Heart left ventricle (tissue), 16 donors: ENCODE data around the gene OSBPL9. TPM values are rescaled to one million over a fixed set of nuclear protein-coding genes. Genes with fewer than 3 reads are reported as not detected.
"Not testable (repeated sequence)": the region's sequence is repeated elsewhere in the genome, so short reads cannot be mapped to it uniquely, and the experiment has no call there.

Experiments used
- ATAC-seq, 4 donors: fragments of 200-7000 bp; cut with Tn5 transposase; one replicate each; pipeline ENCODE4 v1.9.1; 2020 to 2022; ENCODE audit warnings: moderate library complexity in 4 of 4, mild to moderate bottlenecking in 3 of 4, moderate number of reproducible peaks in 1 of 4
- DNase-seq, 5 donors: peaks; one replicate each; pipeline ENCODE4 v3.0.0-alpha.2; 2020
- H3K27ac ChIP-seq, 12 donors: fragments of 200-600 bp; sonication (generic) in 4 of 12; one replicate each; pipeline versions ENCODE4 v1.5.0 to v1.8.0; 2016 to 2022; ENCODE audit warnings: mild to moderate bottlenecking in 2 of 12
- H3K27me3 ChIP-seq, 9 donors: fragments of 200-600 bp; sonication (generic) in 2 of 9; one replicate each; pipeline versions ENCODE4 v1.5.1 to v1.8.0; 2016 to 2022; ENCODE audit warnings: mild to moderate bottlenecking in 3 of 9
- H3K36me3 ChIP-seq, 9 donors: fragments of 200-600 bp; sonication (generic) in 2 of 9; one replicate each; pipeline versions ENCODE4 v1.5.0 to v1.8.0; 2018 to 2022; ENCODE audit warnings: mild to moderate bottlenecking in 2 of 9
- H3K4me1 ChIP-seq, 12 donors: fragments of 200-600 bp; sonication (generic) in 4 of 12; one replicate each; pipeline versions ENCODE4 v1.5.0 to v1.8.0; 2016 to 2022; ENCODE audit warnings: mild to moderate bottlenecking in 3 of 12
- H3K4me3 ChIP-seq, 12 donors: fragments of 200-600 bp; sonication (generic) in 4 of 12; one replicate each; pipeline versions ENCODE4 v1.5.0 to v1.8.0; 2017 to 2022; ENCODE audit warnings: mild to moderate bottlenecking in 9 of 12, moderate library complexity in 4 of 12
- H3K9me3 ChIP-seq, 12 donors: fragments of 200-600 bp; sonication (generic) in 4 of 12; one replicate each; pipeline versions ENCODE4 v1.5.0 to v1.8.0; 2016 to 2022; ENCODE audit warnings: mild to moderate bottlenecking in 1 of 12
- POLR2A ChIP-seq, 2 donors: fragments of 450-650 bp; IDR thresholded peaks; one replicate each; pipeline ENCODE4 v1.6.1; 2017; ENCODE audit warnings: antibody characterized with exemption in 2 of 2, mild to moderate bottlenecking in 2 of 2, moderate library complexity in 2 of 2
- WGBS, 4 donors: extraction: QIAGEN DNeasy Blood & Tissue Kit in 2 of 4; methylation state at CpG; one replicate each; pipeline versions ENCODE4 v1.1.5 to v1.1.7; 2013 to 2018; 5-methylcytosine and 5-hydroxymethylcytosine counted together
- intact Hi-C, 10 donors: fragments of 100-400 bp; cut with DNase I; formaldehyde crosslinking; loops; one replicate each; pipeline versions ENCODE4 v1.11.1 to v1.14.2; 2022
- polyA plus RNA-seq, 2 donors: library from polyadenylated mRNA; stranded (reverse); fragments of 200-250 nt; gene quantifications; one replicate each; pipeline ENCODE4 v1.2.3, GENCODE V29; 2013
- total RNA-seq, 9 donors: library from RNA; depleted of rRNA in 2 of 9; stranded (reverse); fragments of >200 nt in 2 of 9; fragmentation: NEBNext Ultra II Directional in 3 of 9; extraction: Animal tissue kit (Norgen Biotek cat#: 25700) in 3 of 9; gene quantifications; one replicate each; pipeline versions ENCODE4 v1.1.0 to v1.2.4, GENCODE V29; 2016 to 2023
- TF ChIP-seq, protein P1 (sequence below), 12 donors: fragments of 200-600 bp; sonication (generic) in 4 of 12; IDR thresholded peaks; one replicate each; pipeline versions ENCODE4 v1.5.0 to v1.8.0; 2018 to 2022; ENCODE audit warnings: antibody characterized with exemption in 12 of 12, mild to moderate bottlenecking in 5 of 12
- donor health status: ischemic (EF 13 %, LVEDD 7.1; RV severe dilation, severe dysfunction).
- donor health status: healthy with polysubstance abuse.
- donor health status: DM: no; HTN: yes; CAD: no.
- donor health status: DM: no; HTN: no; CAD: no.
- donor health status: ischemic (EF 25% LVEDD 6.9; RV normal size, moderate dysfunction).
- donor health status: ischemic (EF 25% LVEDD 5.7; RV mildly dilated, moderate dysfunction).
- donor health status: healthy.
- donor health status: DM: yes; HTN: yes; CAD: no.
- donor health status: ischemic (EF 35%, LVEDD 5.7; RV mildly dilated, moderate dysfunction).
- donor health status: nonischemic (EF 11% LVEDD 7.7; RV severe dilation, severe dysfunction).
- donor health status: DM: yes; HTN: yes; CAD: no.
- donor health status: PGD.
- donor health status: ischemic (EF 29% LVEDD 5.4; RV normal size, mild dysfunction).
- donor health status: nonischemic (EF 23%, LVEDD 6.1; RV moderate dilation, normal function).

OSBPL9 gene
- total and polyA plus RNA-seq, 11 donors: 44.5 to 69.5 (median 52.5) TPM

DNA sequence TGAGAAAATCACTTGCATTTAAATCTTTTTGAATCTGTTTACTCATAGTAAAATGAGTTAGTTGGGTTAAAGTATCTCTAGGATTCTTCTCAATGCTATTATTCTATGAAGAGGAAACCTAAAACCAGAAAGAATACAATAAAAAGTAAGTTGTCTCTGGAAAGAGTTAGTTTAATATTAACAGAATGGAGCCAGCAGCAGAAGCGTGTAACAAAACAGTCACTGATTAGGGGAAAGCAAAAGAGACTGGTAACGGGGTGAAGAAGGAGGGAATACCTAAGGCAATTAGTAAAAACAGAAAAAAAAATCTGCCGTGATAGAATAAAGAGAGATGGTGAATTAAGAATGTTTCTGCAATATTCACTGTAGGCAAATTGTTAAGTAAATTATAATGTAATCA is 201.6 kb downstream of the OSBPL9 start:
- WGBS, 4 donors: 95 to 96% (median 95%) methylated on average over 3 of the region's 3 CpGs
- H3K9me3 ChIP-seq: no peaks in the 10 kb centered on the region
- no peak for ATAC-seq
- no peak overlapping the region for H3K4me3 ChIP-seq
- DNase-seq: no peak
- H3K27ac ChIP-seq: no peak overlapping the region
- TF ChIP-seq, protein P1, sequence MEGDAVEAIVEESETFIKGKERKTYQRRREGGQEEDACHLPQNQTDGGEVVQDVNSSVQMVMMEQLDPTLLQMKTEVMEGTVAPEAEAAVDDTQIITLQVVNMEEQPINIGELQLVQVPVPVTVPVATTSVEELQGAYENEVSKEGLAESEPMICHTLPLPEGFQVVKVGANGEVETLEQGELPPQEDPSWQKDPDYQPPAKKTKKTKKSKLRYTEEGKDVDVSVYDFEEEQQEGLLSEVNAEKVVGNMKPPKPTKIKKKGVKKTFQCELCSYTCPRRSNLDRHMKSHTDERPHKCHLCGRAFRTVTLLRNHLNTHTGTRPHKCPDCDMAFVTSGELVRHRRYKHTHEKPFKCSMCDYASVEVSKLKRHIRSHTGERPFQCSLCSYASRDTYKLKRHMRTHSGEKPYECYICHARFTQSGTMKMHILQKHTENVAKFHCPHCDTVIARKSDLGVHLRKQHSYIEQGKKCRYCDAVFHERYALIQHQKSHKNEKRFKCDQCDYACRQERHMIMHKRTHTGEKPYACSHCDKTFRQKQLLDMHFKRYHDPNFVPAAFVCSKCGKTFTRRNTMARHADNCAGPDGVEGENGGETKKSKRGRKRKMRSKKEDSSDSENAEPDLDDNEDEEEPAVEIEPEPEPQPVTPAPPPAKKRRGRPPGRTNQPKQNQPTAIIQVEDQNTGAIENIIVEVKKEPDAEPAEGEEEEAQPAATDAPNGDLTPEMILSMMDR (IDR thresholded peaks at IDR 0.05): no peak
- no peak for TF ChIP-seq POLR2A (IDR thresholded peaks at IDR 0.05)
- no peaks in the 10 kb centered on the region for H3K4me1 ChIP-seq
- H3K27me3 ChIP-seq: no peaks in the 10 kb centered on the region
- intact Hi-C loops: no loop called here
- H3K36me3 ChIP-seq: peaks cover 0 to 100% (median 96%) of the 10 kb centered on the region in 9 donors

DNA sequence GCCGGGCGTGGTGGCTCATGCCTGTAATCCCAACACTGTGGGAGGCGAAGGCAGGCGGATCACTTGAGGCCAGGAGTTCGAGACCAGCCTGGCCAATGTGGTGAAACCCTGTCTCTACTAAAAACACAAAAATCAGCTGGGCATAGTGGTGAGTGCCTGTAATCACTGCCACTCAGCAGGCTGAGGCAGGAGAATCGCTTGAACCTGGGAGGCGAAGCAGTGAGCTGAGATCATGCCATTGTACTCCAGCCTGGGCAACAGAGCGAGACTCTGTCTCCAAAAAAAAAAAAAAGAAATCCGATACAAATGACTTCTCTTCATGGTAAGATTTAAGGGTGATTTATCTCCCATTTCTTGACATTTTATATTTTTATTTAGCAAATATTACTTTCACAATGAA is 202.1 kb downstream of the OSBPL9 start:
- H3K9me3 ChIP-seq, H3K4me3 ChIP-seq, H3K27ac ChIP-seq, H3K4me1 ChIP-seq, intact Hi-C loops, DNase-seq, ATAC-seq, H3K27me3 ChIP-seq: not testable (repeated sequence)
- 94 to 99% (median 97%) methylated on average over 9 of the region's 9 CpGs for WGBS, 4 donors
- H3K36me3 ChIP-seq: peaks cover 0 to 100% (median 96%) of the 10 kb centered on the region in 9 donors

DNA sequence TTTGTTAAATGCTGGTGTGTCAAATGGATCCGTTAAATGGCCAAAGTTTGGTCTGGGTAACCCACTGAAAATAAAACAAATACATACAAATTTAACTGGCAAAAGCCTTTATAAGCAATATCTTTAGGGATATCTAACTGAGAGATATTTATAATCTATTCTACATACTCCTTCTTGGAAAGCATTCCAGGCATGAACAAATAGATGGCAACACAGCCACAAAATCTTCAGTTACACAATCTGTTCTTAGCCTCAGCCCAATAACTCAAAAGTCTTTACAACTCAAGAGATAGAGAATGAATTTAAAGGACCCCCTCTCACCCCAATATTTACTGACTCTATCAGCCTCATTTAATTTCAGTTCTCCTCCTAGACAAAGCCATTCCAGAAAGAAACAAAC is 202.9 kb downstream of the OSBPL9 start:
- no peaks in the 10 kb centered on the region for H3K9me3 ChIP-seq
- 95 to 98% (median 95%) methylated on average over 1 of the region's 1 CpG for WGBS, 4 donors
- peaks cover 0 to 100% (median 96%) of the 10 kb centered on the region in 9 donors for H3K36me3 ChIP-seq

DNA sequence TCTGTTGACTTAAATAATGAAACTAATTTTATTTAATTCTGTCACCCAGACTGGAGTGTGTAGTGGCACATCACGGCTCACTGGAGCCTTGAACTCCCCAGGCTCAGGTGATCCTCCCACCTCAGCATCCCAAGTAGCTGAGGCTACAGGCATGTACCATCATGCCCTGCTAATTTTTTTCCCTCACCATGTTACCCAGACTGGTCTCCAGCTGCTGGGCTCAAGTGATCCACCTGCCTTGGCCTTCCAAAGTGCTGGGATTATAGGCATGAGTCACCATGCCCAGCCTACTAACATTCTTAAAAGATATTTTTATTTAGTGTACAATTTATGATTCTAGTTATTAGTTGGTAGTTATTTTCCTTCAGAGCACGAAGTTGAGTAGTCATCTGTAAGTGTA is 212.2 kb downstream of the OSBPL9 start:
- intact Hi-C loops: no loop called here
- 96 to 100% (median 98%) methylated on average over 2 of the region's 2 CpGs for WGBS, 4 donors
- no peak for DNase-seq
- Histone ChIP-seq H3K36me3 (peaks cover 0 to 97% (median 82%) of the 10 kb centered on the region in 9 donors), H3K9me3 (peaks cover 0 to 6% (median 0%) of the 10 kb centered on the region in 12 donors), H3K4me1 (no peaks in the 10 kb centered on the region), H3K27ac (no peak overlapping the region), H3K27me3 (no peaks in the 10 kb centered on the region), H3K4me3 (no peak overlapping the region)
- TF ChIP-seq, protein P1 (IDR thresholded peaks at IDR 0.05): no peak
- TF ChIP-seq POLR2A (IDR thresholded peaks at IDR 0.05): no peak
- no peak for ATAC-seq

More for the DNA sequence above, 202.9 kb downstream of the OSBPL9 start:
- H3K27me3 ChIP-seq: no peaks in the 10 kb centered on the region
- DNase-seq (no peak), ATAC-seq (no peak)
- no peaks in the 10 kb centered on the region for H3K4me1 ChIP-seq
- intact Hi-C loops: no loop called here
- no peak overlapping the region for H3K4me3 ChIP-seq
- H3K27ac ChIP-seq: no peak overlapping the region
- TF ChIP-seq, protein P1 (IDR thresholded peaks at IDR 0.05): no peak
- no peak for TF ChIP-seq POLR2A (IDR thresholded peaks at IDR 0.05)

DNA sequence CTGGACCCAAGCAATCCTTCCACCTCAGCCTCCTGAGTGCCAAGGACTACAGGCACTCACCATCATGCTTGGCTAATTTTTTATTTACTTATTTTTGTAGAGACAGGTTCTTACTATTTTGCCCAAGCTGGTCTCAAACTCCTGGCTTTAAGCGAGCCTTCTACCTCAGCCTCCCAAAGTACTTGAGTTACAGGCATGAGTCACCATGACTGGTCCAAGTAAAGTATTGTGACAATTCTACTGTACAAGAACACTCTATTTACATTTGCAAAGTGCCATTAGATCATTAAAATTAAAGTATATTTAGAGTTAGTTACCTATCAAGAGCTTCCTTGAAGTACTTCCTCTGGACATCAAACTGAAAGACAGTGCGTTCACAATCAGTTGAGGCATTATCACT is 216.8 kb downstream of the OSBPL9 start:
- DNase-seq: no peak
- H3K27ac ChIP-seq: no peak overlapping the region
- intact Hi-C loops: no loop called here
- no peak overlapping the region for H3K4me3 ChIP-seq
- TF ChIP-seq, protein P1 (IDR thresholded peaks at IDR 0.05): no peak
- no peak for TF ChIP-seq POLR2A (IDR thresholded peaks at IDR 0.05)
- H3K9me3 ChIP-seq: peaks cover 0 to 6% (median 0%) of the 10 kb centered on the region in 12 donors
- no peak for ATAC-seq
- 98 to 100% (median 99%) methylated on average over 2 of the region's 2 CpGs for WGBS, 4 donors
- H3K27me3 ChIP-seq: no peaks in the 10 kb centered on the region
- peaks cover 0 to 94% (median 79%) of the 10 kb centered on the region in 9 donors for H3K36me3 ChIP-seq
- H3K4me1 ChIP-seq: no peaks in the 10 kb centered on the region
